Right lobe of liver (tissue), 4 donors: ENCODE measurements around the gene ELOA.

Experiments
- CTCF ChIP-seq, 4 donors: fragments of 200-600 bp in 3 of 4; fragments of 450-650 bp in 1 of 4; IDR thresholded peaks; one replicate each; pipeline versions ENCODE4 v1.5.1 to v1.8.0; 2016 to 2022; ENCODE audit warnings: antibody characterized with exemption in 4 of 4, mild to moderate bottlenecking in 2 of 4
- POLR2A ChIP-seq: fragments of 450-650 bp; IDR thresholded peaks from one replicate; pipeline ENCODE4 v1.6.1; 2017; ENCODE audit warnings: antibody characterized with exemption, mild to moderate bottlenecking
- donor health status: DM: no; HTN: no; CAD: no.
- donor health status: DM: no; HTN: no; CAD: no.
- donor health status: DM: no; HTN: yes; CAD: no.

DNA sequence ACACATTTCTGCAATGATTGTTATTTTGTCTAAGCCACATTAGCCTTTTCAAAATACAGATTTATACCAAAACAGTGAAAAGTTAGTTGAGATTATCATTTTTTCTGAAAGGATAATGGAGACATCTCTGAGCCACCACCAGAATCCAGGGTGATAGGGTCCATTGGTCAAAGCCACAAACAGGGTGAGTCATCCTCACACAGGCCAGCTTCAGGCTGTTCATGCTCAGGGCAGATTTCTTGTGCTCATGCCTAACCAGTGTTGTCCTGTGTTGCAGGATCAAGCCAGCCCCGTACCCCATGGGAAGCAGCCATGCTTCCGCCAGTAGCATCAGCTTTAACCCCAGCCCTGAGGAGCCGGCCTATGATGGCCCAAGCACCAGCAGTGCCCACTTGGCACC is 13.4 kb downstream of the ELOA start:
- TF ChIP-seq POLR2A (no peak), CTCF (IDR thresholded peaks at IDR 0.05) (no peak)
